Smooth muscle cell (in vitro differentiated cells): ENCODE measurements around the gene MRPL50. TPM values are rescaled to one million over a fixed set of nuclear protein-coding genes. Genes with fewer than 3 reads are reported as not detected.

ENCODE experiments used
- DNase-seq: peaks from one replicate; lab custom pipeline; 2025; ENCODE audit not compliant: unreplicated experiment; lab: John Stamatoyannopoulos, UW
- H2AFZ ChIP-seq: fragments of 200-600 bp; sonication (generic); 2 replicates; pipeline ENCODE4 v1.6.0; 2016; ENCODE audit warnings: antibody characterized with exemption, low read depth, mild to moderate bottlenecking
- H3F3A ChIP-seq: fragments of 200-600 bp; sonication (generic); 2 replicates; pipeline ENCODE4 v1.6.0; 2017; ENCODE audit warnings: antibody characterized with exemption, low read depth
- H3K27ac ChIP-seq: fragments of 200-600 bp; sonication (generic); 2 replicates; pipeline ENCODE4 v1.5.1; 2016; ENCODE audit warnings: low read depth, mild to moderate bottlenecking
- H3K27me3 ChIP-seq: fragments of 200-600 bp; sonication (generic); 2 replicates; pipeline ENCODE4 v1.6.1; 2016; ENCODE audit warnings: low read depth, mild to moderate bottlenecking
- H3K36me3 ChIP-seq: fragments of 200-600 bp; sonication (generic); 2 replicates; pipeline ENCODE4 v1.5.1; 2016; ENCODE audit warnings: low read depth
- H3K4me1 ChIP-seq: fragments of 200-600 bp; sonication (generic); 2 replicates; pipeline ENCODE4 v1.5.1; 2016; ENCODE audit warnings: low read depth
- H3K4me2 ChIP-seq: fragments of 200-600 bp; sonication (generic); 2 replicates; pipeline ENCODE4 v1.6.0; 2016; ENCODE audit warnings: mild to moderate bottlenecking
- H3K4me3 ChIP-seq: fragments of 200-600 bp; sonication (generic); 2 replicates; pipeline ENCODE4 v1.5.1; 2016; ENCODE audit warnings: mild to moderate bottlenecking
- H3K79me2 ChIP-seq: fragments of 200-600 bp; sonication (generic); 2 replicates; pipeline ENCODE4 v1.6.0; 2016; ENCODE audit warnings: low read depth, mild to moderate bottlenecking
- H3K9ac ChIP-seq: fragments of 200-600 bp; sonication (generic); 2 replicates; pipeline ENCODE4 v1.6.0; 2016; ENCODE audit warnings: low read depth
- H3K9me3 ChIP-seq: fragments of 200-600 bp; sonication (generic); replicated peaks from 2 replicates; pipeline ENCODE4 v1.5.1; 2016; ENCODE audit warnings: low read depth
- H4K20me1 ChIP-seq: fragments of 200-600 bp; sonication (generic); 2 replicates; pipeline ENCODE4 v1.6.0; 2016; ENCODE audit warnings: low read depth
- CTCF ChIP-seq: fragments of 200-600 bp; sonication (generic); IDR thresholded peaks from 2 replicates; pipeline ENCODE4 v1.5.1; 2017; ENCODE audit warnings: borderline replicate concordance, mild to moderate bottlenecking, antibody characterized with exemption; ENCODE audit not compliant: insufficient read depth, poor library complexity, severe bottlenecking
- WGBS: methylation state at CpG from one replicate; pipeline ENCODE4 v1.1.7; 2016; ENCODE audit warnings: low lambda C conversion rate; 5-methylcytosine and 5-hydroxymethylcytosine counted together
- polyA plus RNA-seq: library from polyadenylated mRNA; unstranded; fragments of >200 nt; fragmentation: Nextera tagmentation; extraction: Ambion mirVana; gene quantifications from 2 replicates; pipeline ENCODE4 v1.2.1, GENCODE V29; 2016
- total RNA-seq: library from RNA; depleted of rRNA; stranded (reverse); fragments of >200 nt; gene quantifications from 2 replicates; pipeline ENCODE4 v1.2.3, GENCODE V29; 2014

The MRPL50 gene
- total and polyA plus RNA-seq, 2 experiments from 2014 or later: 13.3 to 13.7 TPM

GRCh38 chr9:101428909-101429308 lies 30.5 kb upstream of the MRPL50 start:
- Histone ChIP-seq H4K20me1 (no peaks in the 10 kb centered on the region), H3K36me3 (no peaks in the 10 kb centered on the region), H3K4me1 (no peaks in the 10 kb centered on the region), H3K27me3 (no peaks in the 10 kb centered on the region), H3K9me3 (no peaks in the 10 kb centered on the region), H3K27ac (no peak overlapping the region), H2AFZ (no peak overlapping the region), H3F3A (no peaks in the 10 kb centered on the region), H3K4me2 (no peak overlapping the region), H3K4me3 (no peak overlapping the region), H3K9ac (no peak overlapping the region), H3K79me2 (no peaks in the 10 kb centered on the region)
- 99% methylated on average over 3 of the region's 3 CpGs for WGBS
- DNase-seq: no peak
- no peak for TF ChIP-seq CTCF

DNA sequence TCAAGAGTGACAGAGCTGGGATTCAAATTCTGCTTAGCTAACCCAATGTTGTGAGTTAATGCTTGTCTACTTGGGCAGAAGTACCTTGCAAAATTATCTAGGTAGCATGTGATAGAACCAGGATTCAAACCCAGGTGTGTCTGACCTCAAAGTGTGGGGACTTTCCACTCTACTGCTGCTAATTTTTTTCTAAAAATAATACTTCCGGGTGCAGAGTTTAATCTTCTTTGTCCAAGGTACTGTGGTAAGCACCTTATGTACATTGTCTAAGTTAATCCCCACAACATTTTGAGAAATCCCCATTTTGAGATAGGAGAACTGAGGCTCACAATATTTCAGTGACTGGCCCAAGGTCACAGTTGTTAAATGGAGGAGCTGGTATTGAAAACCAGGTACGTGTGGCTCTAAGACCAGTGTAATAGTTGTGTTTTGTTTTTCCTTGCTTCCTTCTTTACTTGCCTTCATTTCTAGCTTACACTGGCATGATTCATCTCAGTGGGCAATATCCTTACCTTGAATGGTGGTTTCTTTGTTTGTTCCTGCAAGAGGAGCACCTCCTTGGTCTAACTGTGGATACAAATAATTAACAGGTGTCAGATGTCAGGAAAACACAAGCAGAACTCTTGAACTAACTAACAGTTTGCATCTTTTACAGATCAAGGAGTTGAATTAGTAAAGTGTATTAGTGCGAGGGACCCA lies 29.7 kb upstream of the MRPL50 start:
- H3K36me3 ChIP-seq: no peaks in the 10 kb centered on the region
- H2AFZ ChIP-seq: no peak overlapping the region
- no peak overlapping the region for H3K27ac ChIP-seq
- H3K4me3 ChIP-seq: no peak overlapping the region
- WGBS: 86% methylated on average over 3 of the region's 3 CpGs
- no peak for DNase-seq
- H4K20me1 ChIP-seq: no peaks in the 10 kb centered on the region
- H3K4me1 ChIP-seq: no peaks in the 10 kb centered on the region
- H3K4me2 ChIP-seq: no peak overlapping the region
- no peaks in the 10 kb centered on the region for H3F3A ChIP-seq
- TF ChIP-seq CTCF: no peak
- no peak overlapping the region for H3K9ac ChIP-seq
- H3K9me3 ChIP-seq: no peaks in the 10 kb centered on the region
- H3K79me2 ChIP-seq: no peaks in the 10 kb centered on the region
- H3K27me3 ChIP-seq: no peaks in the 10 kb centered on the region

DNA sequence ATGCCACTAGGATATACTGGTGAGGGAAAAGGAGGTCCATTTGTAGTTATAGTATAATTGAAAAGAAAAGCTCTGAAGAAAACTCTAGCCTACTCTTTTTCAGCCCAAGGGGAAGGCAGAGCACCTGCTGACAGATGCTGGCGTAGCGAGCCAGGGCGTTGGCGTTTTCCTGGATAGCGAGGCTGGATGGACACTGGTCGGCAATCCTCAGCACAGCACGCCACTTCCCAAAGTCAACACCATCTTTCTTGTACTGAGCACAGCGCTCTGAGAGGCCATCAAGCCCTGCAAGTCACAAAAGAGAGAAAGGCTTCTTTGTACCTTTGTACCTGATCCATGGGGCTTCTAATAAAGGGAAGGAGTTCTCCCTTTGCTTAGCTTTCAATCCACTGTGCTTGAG lies 28.9 kb upstream of the MRPL50 start:
- TF ChIP-seq CTCF: no peak
- Histone ChIP-seq H3K9ac (no peak overlapping the region), H4K20me1 (no peaks in the 10 kb centered on the region), H3K27me3 (no peaks in the 10 kb centered on the region), H3K36me3 (no peaks in the 10 kb centered on the region), H2AFZ (no peak overlapping the region), H3K27ac (no peak overlapping the region), H3K9me3 (no peaks in the 10 kb centered on the region), H3K4me2 (no peak overlapping the region), H3K79me2 (no peaks in the 10 kb centered on the region), H3K4me1 (no peaks in the 10 kb centered on the region), H3K4me3 (no peak overlapping the region), H3F3A (no peaks in the 10 kb centered on the region)
- 91% methylated on average over 8 of the region's 8 CpGs for WGBS
- no peak for DNase-seq

DNA sequence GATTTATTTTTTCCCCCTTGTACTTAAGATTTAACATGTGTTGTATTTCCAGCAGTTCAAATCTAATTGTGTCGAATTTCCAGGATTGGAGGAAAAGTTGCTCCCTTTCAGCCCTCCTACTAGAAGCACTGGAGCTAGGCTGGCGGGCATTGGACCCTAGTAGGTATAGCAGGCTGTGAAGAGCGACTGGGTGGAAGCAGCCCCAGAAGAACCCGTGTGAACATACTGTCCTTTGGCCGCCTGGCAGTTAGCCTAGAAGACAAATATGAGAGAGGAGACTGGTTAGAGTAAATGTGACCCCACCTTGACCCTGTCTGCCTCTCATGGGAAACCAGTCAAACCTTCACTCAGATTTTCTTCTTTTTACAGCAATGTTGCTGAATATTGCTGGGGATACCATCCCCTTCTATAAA lies 23.2 kb upstream of the MRPL50 start:
- Histone ChIP-seq H3K4me1 (no peaks in the 10 kb centered on the region), H3K79me2 (no peaks in the 10 kb centered on the region), H2AFZ (no peak overlapping the region), H3K36me3 (no peaks in the 10 kb centered on the region), H3K4me3 (no peak overlapping the region), H3K9ac (no peak overlapping the region), H3F3A (no peaks in the 10 kb centered on the region), H4K20me1 (no peaks in the 10 kb centered on the region), H3K9me3 (no peaks in the 10 kb centered on the region), H3K27me3 (no peaks in the 10 kb centered on the region), H3K4me2 (no peak overlapping the region), H3K27ac (no peak overlapping the region)
- no peak for TF ChIP-seq CTCF
- 92% methylated on average over 5 of the region's 5 CpGs for WGBS
- DNase-seq: no peak
